GM13977 (cell line): ENCODE data around the gene AKNA.

Source experiments
- DNase-seq: peaks from one replicate; pipeline ENCODE4 v3.0.0; 2012; ENCODE audit warnings: low spot score
- CTCF ChIP-seq: IDR thresholded peaks from 2 replicates; pipeline ENCODE4 v1.5.1; 2012; ENCODE audit warnings: mild to moderate bottlenecking, control low read depth; ENCODE audit not compliant: insufficient read depth; ENCODE audit errors: extremely low read depth, missing control alignments
- in situ Hi-C: fragments of 300-500 bp; cut with MboI; formaldehyde crosslinking; loops from one replicate; pipeline ENCODE4 v1.12.0; 2022; ENCODE audit warnings: low sequenced_read_pairs, low pct_unique_long_range_greater_than_20kb, mixed read lengths, inconsistent platforms; ENCODE audit not compliant: unreplicated experiment

Gene AKNA

GRCh38 chr9:114427644-114428043 is 39.9 kb upstream of the AKNA start:
- in situ Hi-C loops, result no loop called here
- TF ChIP-seq CTCF, result no peak

GRCh38 chr9:114426046-114426948 is 38.5 kb upstream of the AKNA start:
- no peak for DNase-seq
- in situ Hi-C loops, result no loop called here
- no peak for TF ChIP-seq CTCF

More at GRCh38 chr9:114427644-114428043, 39.9 kb upstream of the AKNA start:
- no peak for DNase-seq

GRCh38 chr9:114425126-114425525 is 37.3 kb upstream of the AKNA start:
- no peak for DNase-seq
- in situ Hi-C loops, result no loop called here
- TF ChIP-seq CTCF, result no peak

GRCh38 chr9:114424126-114424525 is 36.3 kb upstream of the AKNA start:
- no peak for DNase-seq
- in situ Hi-C loops, result loop anchor here (25.0 kb wide), 1 partner anchor 588 kb away; no protein-coding TSS in a partner anchor
- no peak for TF ChIP-seq CTCF

- no peak for TF ChIP-seq CTCF
- no peak for DNase-seq
- in situ Hi-C loops, result loop anchor here (25.0 kb wide), 1 partner anchor 589 kb away; no protein-coding TSS in a partner anchor
Observed at GRCh38 chr9:114423181-114423580, 35.4 kb upstream of the AKNA start.

GRCh38 chr9:114421147-114421546 is 33.4 kb upstream of the AKNA start:
- in situ Hi-C loops, result loop anchor here (25.0 kb wide), 1 partner anchor 591 kb away; no protein-coding TSS in a partner anchor
- no peak for DNase-seq
- no peak for TF ChIP-seq CTCF
